GM10847 (cell line): Measurements from ENCODE around the gene CEACAM6.

Experiments used
- POLR2A ChIP-seq: IDR thresholded peaks from 2 replicates; pipeline ENCODE4 v1.6.1; 2011; ENCODE audit not compliant: insufficient read length; ENCODE audit errors: extremely low read depth

The CEACAM6 gene

GRCh38 chr19:41740415-41741243 lies 14.7 kb upstream of the CEACAM6 start:
- TF ChIP-seq POLR2A = no peak

GRCh38 chr19:41741244-41741554 lies 14.1 kb upstream of the CEACAM6 start:
- TF ChIP-seq POLR2A = no peak

GRCh38 chr19:41744850-41745249 lies 10.5 kb upstream of the CEACAM6 start:
- no peak for TF ChIP-seq POLR2A

GRCh38 chr19:41745756-41746155 lies 9.6 kb upstream of the CEACAM6 start:
- TF ChIP-seq POLR2A = no peak

- no peak for TF ChIP-seq POLR2A
Measured at GRCh38 chr19:41746593-41747227, 8.6 kb upstream of the CEACAM6 start.

GRCh38 chr19:41748012-41748411 lies 7.3 kb upstream of the CEACAM6 start:
- TF ChIP-seq POLR2A = no peak

GRCh38 chr19:41753159-41753558 lies 2.2 kb upstream of the CEACAM6 start:
- TF ChIP-seq POLR2A = no peak

- TF ChIP-seq POLR2A = no peak
Measured at GRCh38 chr19:41753936-41754529, 1.3 kb upstream of the CEACAM6 start.

- no peak for TF ChIP-seq POLR2A
Measured at GRCh38 chr19:41758846-41759245, 3.5 kb downstream of the CEACAM6 start.

- no peak for TF ChIP-seq POLR2A
Measured at GRCh38 chr19:41767115-41767514, 11.8 kb downstream of the CEACAM6 start.

GRCh38 chr19:41769608-41770007 lies 14.3 kb downstream of the CEACAM6 start:
- TF ChIP-seq POLR2A = no peak

GRCh38 chr19:41771410-41771809 lies 16.1 kb downstream of the CEACAM6 start:
- no peak for TF ChIP-seq POLR2A

- no peak for TF ChIP-seq POLR2A
Measured at GRCh38 chr19:41774515-41774980, 19.2 kb downstream of the CEACAM6 start.

- no peak for TF ChIP-seq POLR2A
Measured at GRCh38 chr19:41776700-41777099, 21.4 kb downstream of the CEACAM6 start.

- TF ChIP-seq POLR2A = no peak
Measured at GRCh38 chr19:41783612-41784011, 28.3 kb downstream of the CEACAM6 start.

- TF ChIP-seq POLR2A = no peak
Measured at GRCh38 chr19:41784312-41784711, 29.0 kb downstream of the CEACAM6 start.
